HuH-7.5 (cell line): ENCODE measurements around the gene FAM118A.
"Not testable (repeated sequence)": the region's sequence is repeated elsewhere in the genome, so short reads cannot be mapped to it uniquely, and the experiment has no call there.

Experiments
- DNase-seq: peaks from one replicate; pipeline ENCODE4 v3.0.0; 2011; ENCODE audit warnings: low spot score

The FAM118A gene

DNA sequence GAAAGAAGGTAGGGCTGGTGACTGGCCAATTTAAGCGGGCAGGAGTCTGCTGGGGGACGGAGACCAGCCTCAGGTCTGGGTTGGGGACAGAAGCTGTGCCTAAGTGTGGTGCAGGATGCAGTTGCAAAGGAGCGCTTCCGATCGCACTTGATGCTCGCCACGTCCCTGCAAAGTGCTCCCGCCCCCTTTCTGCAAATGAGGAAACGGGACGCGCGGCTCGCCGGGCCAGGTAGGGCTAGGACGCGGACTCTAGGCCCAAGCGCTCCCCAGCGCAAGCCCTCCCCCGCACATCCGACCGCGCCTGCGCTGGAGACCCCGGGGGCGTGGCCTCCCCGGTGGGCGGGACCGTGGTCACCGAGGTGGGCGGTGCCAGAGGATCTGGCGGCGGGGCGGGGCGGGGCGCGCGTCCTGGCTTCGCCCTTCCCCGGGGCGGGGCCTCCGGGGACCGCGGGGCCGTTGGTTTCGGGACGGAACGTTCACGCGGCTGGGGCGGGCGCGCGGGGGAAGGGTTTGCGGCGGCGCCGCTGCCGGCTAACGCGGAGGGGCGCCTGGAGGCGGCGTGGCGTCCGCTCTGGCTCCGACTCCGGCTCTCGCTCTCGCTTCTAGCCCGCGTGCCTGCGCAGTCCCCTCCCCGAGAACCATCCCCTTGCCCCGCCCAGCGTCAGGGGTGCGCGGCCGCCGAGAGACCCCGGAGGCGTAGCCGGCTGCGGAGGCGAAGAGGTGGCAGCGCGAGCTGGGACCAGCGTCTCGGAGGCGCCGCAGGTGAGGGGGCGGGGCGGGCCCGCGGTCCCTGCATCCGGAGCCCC is at the start of gene FAM118A:
Gene FAM118A, plus strand, starts transcription at position 513 of the 806 bp plus-strand sequence. CDS start 12,446 bp downstream, outside the sequence.
- peak; percentile 83 for DNase-seq

DNA sequence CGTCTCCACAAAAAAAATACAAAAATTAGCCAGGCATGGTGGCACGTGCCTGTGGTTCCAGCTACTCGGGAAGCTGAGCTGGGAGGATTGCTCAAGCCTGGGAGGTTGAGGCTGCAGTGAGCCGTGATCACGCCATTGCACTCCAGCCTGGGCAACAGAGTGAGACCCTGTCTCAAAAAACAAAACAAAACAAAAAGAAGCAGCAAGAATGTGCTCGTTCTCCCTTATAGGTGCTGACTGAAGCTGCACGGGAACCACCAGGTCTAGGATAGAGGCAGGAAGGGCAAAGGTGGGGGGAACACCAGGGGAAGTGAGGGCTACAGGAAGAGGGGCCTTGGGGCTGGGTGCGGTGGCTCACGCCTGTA is 49.4 kb upstream of the FAM118A start:
- DNase-seq = not testable (repeated sequence)

DNA sequence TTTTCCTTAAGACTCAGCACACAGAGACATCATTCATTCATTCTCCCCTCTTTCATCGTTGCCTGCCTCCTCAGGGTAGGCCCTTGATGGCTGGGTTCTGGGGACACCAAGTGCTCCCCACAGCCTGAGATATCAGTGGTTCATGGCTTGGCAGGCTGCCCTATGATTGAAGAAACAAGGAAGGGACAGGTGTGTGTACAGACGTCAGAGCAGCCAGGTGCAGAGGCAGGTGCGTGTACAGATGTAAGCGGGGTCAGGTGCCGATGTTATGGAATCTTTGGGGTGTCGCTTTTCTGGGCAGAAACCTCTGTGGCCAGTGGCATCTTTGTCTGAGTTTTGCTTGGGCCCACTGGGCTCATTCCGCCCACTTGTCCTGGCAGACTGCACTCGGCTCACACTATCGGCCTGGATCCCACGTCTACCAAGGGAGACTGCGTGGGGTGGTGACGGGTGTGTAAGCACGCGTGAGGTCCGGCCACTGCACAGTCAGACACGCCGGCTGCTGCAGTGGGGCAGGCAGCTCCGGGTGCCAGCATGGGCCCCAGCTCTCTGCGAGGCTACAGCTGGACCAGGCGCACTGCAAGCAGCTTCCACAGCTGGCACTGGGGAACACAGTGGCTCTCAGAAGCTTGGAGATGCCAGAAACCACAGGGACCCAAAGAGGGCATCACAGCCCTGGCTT is 48.2 kb upstream of the FAM118A start:
- no peak for DNase-seq

DNA sequence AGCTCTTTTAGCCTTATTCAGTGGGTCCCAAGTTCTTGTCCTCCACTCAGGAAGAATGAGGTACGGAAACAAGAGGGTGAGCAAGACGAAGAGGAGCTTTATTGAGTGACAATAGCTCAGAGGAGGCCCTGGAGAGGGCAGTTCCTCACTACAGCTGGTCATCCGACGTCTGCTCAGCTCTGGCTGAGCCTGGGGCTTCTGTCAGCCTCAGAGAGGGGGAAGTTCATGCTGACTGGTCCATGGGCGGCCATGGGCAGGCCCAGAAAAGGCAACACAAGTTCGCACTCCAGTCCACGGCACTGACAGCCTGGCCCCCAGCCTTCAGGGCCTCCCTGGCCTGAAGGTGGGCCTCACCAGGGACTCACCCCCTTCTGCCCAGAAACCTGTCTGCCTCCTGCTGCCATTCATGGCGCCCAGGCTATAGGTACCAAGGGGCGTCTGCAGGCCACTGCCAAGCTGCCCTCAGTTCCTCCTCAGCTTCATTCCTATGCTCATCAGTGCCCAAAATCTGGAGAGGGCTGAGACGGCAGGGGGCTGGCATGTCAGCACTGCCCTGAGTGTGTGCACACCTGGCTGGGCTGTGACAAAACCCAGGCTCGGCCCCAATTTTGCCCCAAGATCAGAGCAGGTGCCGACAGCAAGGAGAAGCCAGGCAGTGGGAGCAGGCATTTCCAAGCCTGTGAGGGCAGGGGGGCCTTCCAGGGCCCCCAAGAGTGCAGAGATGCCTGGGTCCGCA is 47.4 kb upstream of the FAM118A start:
- DNase-seq = no peak

DNA sequence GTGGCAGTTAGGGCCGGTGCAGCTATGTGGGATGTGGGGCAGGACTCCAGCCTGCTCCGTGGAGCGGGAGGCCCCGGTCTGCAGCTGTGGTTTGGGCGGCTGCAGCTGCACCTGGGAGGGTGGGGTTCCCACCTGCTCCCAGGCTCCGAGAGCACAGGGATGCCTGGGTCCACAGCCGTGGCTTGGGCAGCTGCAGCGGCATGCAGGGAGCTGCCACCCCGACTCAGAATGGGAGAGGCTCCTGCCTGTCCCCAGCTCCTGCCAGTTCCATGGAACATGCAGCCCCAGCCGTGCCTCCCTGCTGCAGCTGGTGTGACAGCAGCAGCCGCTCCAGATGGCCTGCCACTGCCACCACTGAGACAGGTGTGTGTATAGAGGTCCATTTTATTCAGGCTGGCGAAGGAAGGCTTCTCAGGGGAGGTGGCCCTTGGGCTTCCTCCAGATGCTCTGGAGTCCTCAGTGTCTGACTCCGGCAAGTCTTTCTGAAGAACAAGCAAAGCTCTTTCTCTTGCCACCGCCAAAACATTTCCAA is 46.7 kb upstream of the FAM118A start:
- no peak for DNase-seq

DNA sequence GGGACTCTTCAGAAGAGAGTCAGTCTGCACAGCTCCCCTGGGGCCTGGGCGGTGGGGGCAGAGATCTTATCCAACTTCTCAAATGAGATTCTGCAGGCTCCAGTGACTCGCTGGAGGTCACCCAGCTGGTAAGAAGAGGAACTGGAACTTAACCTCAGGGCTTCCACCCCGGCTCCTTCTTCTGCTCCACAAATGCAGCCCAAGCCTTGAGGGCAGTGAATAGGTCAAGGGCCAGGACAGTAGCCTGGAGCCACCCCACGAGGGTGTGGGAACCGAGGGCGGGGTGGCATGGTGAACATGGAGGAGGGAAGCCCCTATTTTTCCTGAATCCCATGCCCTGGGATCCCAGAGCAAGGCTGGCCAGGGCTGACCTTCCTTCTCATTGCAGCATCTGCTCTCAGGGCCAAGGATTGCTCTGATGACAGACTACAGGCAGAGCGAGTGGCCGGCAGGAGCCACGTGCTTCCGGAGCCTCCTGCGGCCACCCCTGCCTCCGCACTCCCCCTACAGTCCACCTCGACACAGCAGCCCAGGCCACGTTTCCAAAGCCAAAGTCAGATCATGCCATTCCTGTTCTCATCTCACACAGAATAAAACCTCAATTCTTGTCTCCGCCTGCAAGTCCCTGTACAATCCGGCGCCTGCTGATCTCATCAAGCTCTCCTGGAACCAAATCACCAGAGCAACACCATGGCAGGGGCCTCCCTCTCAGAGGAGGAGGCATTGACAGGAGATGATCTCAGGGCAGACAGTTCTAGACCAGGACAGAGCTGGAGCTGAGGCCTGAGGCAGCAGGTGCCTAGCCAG is 46.1 kb upstream of the FAM118A start:
- peak; percentile 87 for DNase-seq

DNA sequence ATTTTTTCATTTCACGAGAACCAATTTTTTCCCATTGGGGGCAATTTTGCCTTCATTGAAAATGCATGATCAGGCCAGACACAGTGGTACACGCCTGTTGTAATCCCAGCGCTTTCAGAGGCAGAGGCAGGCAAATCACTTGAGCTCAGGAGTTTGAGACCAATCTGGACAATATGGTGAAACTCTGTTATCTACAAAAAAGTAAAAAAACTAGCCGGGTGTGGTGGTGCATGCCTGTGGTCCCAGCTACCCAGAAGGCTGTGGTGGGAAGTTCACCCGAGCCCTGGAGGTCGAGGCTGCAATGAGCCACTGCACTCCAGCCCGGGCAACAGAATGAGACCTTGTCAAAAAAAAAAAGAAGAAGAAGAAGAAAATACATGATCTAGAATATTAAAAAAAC is 44.2 kb upstream of the FAM118A start:
- no peak for DNase-seq

DNA sequence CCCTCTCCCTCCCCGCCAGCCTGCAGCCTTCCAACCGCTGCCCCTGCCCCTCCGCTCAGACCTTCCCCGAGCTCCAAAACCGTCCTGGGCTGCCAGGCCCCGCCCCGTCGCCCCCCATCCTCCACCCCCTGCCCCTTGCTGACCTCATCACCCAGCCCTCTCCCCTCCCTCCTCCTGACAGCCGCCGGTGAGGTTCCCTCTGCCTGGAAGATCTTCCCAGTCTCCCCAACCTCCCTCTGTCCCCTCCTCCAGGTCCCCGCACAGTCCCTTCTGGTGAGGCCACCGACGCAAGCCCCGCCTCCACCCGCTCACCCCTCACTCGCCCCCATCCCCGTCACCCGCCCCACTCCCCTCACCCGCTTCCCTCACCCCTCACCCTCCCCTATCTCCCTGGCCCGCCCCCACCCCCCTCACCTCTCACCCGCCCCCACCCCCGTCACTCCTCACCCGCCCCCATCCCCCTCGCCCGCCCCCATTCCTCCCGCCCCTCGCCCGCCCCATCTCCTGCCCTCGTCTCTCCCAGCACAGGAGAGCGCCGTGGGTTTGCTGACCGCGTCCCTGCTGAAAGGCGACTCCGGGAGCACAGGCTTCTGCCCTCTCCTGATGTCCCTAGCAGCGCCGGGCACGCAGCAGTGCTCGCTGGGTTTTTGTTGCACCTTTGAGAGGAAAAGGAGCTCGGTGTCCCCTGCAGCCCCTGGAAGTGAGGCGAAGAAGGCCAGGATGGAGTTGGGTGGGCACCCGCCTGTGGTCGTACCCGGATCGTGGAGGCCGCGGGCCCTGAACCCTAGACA is 41.4 kb upstream of the FAM118A start:
- no peak for DNase-seq

DNA sequence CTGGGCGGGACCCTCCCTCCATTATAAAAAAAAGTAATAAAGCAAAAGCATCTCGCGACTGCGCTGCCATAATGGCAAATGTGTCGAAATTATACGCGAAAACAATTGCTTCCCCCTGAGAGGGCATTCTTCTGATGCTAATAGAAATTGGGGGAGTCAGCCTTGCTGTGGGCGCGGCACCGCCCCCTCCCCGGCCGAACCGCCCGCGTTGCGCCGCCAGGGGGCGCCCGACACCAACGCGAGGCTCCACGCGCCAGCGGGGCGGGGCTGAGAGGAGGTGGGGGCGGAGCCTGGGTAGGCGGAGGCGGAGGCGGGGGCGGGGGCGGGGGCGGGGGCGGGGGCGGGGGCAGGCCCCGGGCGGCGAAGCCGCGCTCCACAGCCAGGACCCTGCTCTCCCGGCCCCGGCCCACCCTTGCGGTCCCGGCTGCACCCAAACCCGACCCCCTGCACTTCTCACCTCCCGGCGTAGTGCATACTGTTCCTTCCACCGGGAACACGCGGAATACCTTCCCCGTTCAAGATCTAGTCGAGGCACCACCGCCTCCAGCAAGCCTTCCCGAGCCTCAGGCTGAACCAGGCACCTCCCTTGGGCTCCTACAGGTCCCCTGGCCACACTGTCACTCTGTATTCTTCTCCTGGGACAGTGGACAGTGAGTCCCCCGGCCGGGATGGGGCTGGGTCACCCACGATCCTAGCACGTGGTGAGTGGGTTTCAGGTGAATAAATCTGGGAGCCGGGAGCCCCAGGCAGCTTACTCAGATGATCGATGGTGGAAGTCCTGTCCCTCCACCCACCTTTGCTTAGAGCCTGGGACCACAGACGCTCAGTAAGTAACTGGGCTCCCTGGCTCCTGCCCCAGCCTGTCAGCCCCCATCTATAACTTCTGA is 40.5 kb upstream of the FAM118A start:
- peak; percentile 56 for DNase-seq

DNA sequence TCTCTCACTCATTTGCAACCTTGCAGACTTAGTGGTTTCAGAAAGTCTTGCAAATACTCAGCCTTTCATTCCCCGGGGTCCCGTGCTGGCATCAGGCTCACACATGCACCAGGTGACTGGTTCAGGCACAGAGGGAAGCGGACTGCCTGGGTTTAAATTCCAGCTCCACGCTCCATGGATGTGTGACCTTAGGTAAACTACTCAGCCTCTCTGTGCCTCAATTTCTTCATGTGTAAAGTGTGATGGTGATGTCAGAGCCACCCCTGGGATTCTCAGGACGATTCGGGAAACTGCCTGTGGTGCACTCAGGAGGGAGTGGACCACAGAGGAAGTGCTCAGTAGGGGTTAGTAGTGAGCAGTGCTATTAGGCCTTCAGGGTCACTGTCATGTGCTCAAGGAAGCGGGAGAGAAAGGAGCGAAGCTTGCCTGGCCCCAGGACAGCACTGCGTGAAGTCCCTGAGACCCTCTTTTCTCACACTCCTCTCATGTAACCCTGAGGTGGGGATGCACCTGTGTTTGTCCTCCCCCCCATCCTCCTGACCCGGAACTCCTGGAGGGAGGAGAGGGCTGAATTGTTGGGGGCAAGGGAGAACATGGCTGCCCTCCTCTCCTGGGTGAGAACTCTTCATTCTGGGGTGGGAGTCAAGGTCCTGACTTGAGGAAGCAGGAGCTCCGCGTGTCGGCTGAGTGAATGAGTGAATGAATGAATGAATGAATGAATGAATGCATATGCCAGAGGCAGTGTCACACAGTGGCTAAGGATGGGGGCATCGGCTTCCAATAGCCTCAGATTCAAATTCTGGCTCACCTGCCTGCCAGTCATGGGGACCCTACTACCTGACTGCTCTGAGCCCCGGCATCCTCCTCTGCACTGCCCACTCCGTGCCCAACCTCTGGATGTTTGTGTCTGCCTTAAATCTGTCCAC is 39.4 kb upstream of the FAM118A start:
- DNase-seq = no peak

DNA sequence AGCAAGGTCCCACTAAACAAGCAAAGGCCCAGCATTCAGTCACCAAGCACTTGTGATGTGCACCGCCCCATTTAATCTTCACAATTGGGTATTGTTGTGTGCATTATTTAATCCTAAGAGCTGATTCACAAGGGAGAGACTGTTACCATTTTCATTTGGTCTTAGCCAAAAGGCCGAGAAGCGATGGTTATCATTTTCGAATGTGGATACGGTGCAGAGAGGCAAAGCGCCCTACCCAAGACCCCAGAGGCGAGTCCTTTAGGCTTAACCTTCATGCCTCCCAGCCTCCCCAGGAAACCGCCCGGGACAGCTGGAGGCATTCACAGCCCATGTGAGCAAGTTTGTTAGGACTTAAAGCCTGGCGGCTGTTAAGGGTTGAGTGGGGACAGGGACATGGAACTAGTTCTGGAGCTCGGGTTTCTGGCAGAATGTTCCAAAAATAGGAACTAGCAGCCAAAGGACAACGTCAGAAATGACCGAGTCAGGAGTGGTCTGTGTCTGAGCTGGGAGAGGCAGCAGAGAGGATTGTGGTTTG is 38.0 kb upstream of the FAM118A start:
- DNase-seq = no peak

DNA sequence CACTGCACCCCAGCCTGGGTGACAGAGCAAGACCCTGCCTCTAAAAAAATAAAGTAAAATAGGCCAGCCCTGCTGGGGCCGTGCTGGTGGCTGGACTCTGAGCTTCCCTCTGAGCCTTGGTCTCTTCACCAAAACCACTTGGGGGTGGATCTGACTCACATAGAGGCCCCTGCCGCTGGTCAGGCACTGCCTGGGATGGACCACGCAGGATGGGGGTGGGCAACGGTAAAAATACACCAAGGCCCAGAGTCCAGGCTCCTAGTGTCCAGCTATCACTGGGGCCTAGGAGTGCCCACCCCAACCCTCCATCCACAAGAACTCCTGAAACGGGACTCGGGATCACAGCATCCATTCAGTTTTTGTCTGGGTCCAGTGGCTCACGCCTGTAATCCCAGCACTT is 37.2 kb upstream of the FAM118A start:
- DNase-seq = no peak

DNA sequence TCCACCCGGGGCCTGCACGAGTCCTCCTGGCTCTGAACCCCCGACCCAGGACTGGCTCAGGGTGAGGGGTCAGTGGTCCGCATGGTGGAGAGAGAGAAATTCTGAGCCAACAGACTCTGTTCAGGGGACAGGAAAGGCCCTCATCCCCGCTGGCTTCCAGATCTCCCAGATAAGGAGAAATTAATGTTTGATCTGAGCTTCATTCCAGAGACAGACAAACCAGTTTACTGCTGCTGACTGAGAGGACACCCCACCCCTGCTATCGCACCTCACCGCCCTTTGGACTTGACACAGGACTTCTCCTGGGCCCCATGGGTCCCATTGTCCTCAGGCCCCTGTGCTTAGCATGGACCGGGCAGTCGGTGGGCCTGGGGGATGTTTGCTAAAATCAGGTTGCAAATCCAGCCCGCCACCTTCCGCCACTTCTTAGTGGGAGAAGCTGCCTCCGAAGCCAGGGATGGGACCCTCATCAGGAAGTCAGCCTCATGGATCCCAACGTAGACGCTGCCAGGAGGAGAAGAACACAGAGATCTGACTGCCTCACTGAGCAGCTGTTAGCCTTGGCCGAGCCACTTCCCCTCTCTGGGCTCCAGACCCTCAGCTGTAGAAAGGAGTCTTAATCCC is 36.2 kb upstream of the FAM118A start:
- DNase-seq = peak; percentile 77

DNA sequence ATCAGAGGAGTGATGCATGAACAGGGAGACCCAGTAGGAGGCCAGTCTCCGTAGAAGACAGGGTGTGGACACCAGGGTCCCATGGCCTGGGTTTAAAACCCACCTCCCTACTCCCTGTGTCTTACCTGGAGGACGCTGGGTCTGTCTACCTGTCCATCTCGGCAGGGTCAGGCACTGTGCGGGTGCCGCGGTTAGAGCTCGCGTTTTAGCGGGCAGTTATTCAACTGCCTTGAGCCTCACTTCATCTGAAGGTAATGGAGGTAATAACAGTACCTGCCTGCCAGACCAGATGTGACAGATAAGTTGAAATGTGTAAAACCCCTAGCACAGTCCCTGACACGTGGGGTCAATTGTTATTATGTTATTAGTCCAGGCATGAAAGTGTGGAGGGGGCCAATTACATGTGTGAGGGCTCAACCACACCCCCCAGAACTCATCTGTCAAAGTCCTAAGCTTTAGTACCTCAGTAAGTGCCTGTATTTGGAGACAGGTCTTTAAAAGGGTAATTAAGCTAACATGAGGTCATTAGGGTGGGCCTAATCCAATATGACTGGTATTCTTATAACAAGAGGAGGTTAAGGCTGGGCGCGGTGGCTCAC is 33.1 kb upstream of the FAM118A start:
- no peak for DNase-seq

DNA sequence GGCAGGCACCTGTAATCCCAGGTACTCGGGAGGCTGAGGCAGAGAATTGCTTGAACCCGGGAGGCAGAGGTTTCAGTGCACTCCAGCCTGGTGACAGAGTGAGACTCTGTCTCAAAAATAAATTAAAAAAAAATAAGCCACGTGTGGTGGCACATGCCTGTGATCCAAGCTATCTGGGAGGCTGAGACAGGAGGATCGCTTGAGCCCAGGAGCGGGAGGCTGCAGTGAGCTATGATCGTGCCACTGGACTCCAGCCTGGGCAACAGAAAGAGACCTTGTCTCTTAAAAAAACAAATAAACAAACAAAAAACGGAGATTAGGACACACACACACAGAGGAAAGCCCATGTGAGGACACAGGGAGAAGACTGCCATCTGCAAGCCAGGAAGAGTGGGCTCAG is 32.0 kb upstream of the FAM118A start:
- not testable (repeated sequence) for DNase-seq

DNA sequence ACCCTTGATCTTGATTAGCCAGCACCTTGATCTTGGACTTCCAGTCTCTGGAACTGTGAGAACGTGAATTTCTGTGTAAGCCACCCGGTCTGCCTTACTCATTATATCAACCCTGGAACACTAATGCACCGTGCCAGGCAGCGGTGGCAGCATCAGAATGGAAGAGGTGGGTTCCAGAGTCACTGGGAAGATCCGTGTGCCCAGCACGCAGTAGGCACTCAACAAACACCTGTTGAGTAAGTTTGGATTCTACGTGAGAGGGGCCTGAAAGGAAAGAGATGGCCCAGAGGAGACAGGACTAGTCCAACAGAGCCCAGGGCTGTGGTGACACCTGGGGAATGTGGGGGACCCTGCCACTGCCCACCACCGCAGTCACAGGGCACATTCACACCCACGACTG is 31.6 kb upstream of the FAM118A start:
- no peak for DNase-seq

DNA sequence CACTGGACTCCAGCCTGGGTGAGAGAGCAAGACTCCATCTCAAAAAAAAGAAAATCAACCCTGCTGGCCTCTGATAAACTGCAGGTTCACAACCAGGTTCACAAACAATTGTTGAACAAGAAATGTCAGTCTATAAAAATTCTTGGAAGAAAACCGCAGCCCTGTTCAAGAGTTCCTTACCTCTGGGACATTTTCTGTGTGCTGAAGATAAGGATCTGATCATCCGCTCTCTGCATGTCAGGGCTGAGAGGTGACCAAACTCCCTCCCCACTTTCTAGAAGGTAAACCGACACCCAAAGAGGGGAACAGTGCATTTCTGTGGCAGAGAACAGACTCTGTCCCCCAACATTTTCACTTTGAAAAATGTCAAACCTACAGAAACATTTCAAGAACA is 29.1 kb upstream of the FAM118A start:
- DNase-seq = no peak

DNA sequence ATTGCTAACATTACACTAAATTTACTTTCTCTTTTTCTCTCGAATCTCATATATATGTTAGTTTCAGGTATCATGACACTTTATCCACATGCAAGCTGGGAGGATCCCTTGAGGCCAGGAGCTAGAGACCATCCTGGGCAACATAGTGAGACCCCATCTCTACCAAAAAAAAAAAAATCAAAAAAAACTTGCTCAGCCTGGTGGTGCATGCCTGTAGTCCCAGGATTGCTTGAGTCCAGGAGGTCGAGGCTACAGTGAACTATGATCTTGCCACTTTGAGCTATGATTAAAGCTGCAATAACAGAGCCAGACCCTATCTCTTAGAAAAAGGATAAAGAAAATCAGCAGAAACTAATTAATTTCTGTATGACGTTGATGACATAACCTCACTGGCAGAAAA is 28.7 kb upstream of the FAM118A start:
- no peak for DNase-seq
